Astrocyte of the cerebellum (primary cell): ENCODE data around the gene KLHL6.

Experiments
- DNase-seq: peaks from one replicate; pipeline ENCODE4 v3.0.0-alpha.2; 2011; ENCODE audit warnings: low read depth
- H3K4me3 ChIP-seq: 2 replicates; pipeline ENCODE4 v1.5.1; 2011; ENCODE audit warnings: mild to moderate bottlenecking, low read depth, low read length, moderate library complexity
- in situ Hi-C: cut with HindIII; loops from 2 replicates; pipeline ENCODE4 v1.10.0; 2017; ENCODE audit warnings: low sequenced_read_pairs
- TF ChIP-seq, protein P1 (sequence below): IDR thresholded peaks from 2 replicates; pipeline ENCODE4 v1.5.1; 2012; ENCODE audit warnings: low read length, low read depth, moderate library complexity, mild to moderate bottlenecking; ENCODE audit errors: missing control alignments

KLHL6 gene, protein sequence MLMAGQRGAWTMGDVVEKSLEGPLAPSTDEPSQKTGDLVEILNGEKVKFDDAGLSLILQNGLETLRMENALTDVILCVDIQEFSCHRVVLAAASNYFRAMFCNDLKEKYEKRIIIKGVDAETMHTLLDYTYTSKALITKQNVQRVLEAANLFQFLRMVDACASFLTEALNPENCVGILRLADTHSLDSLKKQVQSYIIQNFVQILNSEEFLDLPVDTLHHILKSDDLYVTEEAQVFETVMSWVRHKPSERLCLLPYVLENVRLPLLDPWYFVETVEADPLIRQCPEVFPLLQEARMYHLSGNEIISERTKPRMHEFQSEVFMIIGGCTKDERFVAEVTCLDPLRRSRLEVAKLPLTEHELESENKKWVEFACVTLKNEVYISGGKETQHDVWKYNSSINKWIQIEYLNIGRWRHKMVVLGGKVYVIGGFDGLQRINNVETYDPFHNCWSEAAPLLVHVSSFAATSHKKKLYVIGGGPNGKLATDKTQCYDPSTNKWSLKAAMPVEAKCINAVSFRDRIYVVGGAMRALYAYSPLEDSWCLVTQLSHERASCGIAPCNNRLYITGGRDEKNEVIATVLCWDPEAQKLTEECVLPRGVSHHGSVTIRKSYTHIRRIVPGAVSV

DNA sequence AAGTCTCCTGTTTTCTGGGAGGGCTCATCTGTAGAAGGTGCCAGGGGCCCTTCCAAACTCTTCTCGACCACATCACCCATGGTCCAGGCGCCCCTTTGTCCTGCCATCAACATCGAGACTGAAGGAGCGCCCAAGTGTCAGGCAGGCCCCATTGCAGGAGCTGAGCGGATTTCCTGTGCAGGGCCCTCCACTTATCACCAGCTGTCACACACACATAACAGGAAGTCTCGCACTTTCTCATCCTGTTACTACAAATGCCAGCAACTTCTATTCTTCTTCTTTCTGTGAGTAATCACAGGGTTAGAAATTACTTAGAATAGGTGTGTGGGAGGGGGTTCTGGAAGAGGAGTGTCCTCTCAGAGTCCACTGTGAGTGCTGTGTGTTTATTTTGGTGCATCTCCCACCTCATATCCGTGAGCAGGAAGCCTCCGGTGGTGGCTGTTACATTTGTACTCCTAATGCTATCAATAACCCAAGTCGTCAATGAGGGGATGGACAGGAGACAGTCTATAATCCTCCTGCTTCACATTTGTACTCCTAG is at the start of gene KLHL6:
TSS of gene KLHL6 (minus strand) at position 166 of the 541 bp plus-strand sequence. CDS start at position 113, 53 bp downstream.
- DNase-seq: no peak
- TF ChIP-seq, protein P1, sequence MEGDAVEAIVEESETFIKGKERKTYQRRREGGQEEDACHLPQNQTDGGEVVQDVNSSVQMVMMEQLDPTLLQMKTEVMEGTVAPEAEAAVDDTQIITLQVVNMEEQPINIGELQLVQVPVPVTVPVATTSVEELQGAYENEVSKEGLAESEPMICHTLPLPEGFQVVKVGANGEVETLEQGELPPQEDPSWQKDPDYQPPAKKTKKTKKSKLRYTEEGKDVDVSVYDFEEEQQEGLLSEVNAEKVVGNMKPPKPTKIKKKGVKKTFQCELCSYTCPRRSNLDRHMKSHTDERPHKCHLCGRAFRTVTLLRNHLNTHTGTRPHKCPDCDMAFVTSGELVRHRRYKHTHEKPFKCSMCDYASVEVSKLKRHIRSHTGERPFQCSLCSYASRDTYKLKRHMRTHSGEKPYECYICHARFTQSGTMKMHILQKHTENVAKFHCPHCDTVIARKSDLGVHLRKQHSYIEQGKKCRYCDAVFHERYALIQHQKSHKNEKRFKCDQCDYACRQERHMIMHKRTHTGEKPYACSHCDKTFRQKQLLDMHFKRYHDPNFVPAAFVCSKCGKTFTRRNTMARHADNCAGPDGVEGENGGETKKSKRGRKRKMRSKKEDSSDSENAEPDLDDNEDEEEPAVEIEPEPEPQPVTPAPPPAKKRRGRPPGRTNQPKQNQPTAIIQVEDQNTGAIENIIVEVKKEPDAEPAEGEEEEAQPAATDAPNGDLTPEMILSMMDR: no peak
- in situ Hi-C loops: no loop called here
- no peak within 1 kb of the TSS for H3K4me3 ChIP-seq

GRCh38 chr3:183597959-183598358 is 42.5 kb upstream of the KLHL6 start:
- TF ChIP-seq, protein P1: no peak
- in situ Hi-C loops: no loop called here
- no peak for DNase-seq
- H3K4me3 ChIP-seq: no peak overlapping the region

GRCh38 chr3:183594636-183595035 is 39.1 kb upstream of the KLHL6 start:
- TF ChIP-seq, protein P1: no peak
- in situ Hi-C loops: no loop called here
- H3K4me3 ChIP-seq: no peak overlapping the region
- DNase-seq: no peak

DNA sequence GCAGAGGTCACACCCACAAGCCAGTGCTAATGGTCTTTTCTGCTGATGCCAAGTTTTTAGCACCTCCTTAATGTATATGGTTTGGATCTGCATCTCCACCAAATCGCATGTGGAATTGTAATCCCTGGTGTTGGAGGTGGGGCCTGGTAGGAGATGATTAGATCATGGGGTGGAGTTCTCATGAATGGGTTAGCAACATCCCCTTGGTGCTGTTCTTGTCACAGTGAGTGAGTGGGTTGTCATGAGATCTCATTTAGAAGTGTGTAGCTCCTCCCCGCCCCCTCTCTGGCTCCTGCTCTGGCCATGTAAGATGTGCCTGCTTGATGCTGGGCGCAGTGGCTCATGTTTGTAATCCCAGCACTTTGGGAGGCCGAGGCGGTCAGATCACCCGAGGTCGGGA is 37.3 kb upstream of the KLHL6 start:
- H3K4me3 ChIP-seq: no peak overlapping the region
- TF ChIP-seq, protein P1: no peak
- in situ Hi-C loops: no loop called here
- no peak for DNase-seq

DNA sequence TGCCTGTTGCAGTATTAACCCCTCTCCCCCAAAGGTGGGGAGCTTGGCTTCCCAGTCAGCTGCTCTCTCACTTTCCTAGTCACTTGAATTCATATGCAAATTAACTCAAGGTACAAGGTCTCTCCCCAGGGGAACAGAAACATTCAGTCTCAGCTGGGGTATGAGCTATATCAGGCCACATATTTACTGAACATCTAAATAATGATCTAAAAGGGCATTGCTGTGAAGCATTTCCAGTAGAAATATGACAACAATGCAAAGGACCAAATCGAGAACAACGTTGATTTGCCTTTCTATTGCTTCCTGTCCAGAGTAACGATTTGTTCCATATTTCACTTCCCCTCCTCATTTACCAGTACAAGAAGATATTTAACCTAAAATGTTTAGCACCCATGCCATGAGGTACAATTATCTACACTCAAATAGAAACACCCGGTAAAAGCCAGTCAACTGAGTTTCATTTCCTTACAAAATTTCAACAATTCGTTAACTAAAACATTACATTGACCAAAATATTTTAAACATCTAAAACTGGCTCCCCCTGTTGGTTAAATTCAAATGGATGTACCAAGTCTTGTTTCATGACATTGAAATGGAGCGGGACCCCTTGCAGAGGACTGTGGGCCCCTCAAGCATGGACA is 36.5 kb upstream of the KLHL6 start:
- in situ Hi-C loops: no loop called here
- DNase-seq: no peak
- TF ChIP-seq, protein P1: no peak
- H3K4me3 ChIP-seq: no peak overlapping the region

- in situ Hi-C loops: no loop called here
- H3K4me3 ChIP-seq: no peak overlapping the region
- DNase-seq: no peak
- TF ChIP-seq, protein P1: no peak
Measured at GRCh38 chr3:183590442-183590841, 34.9 kb upstream of the KLHL6 start.
